Measurements from ENCODE around the gene AAK1.

- no peak for TF ChIP-seq EZH2 (IDR thresholded peaks at IDR 0.05; ENCODE audit: low read length, missing control alignments)
- TF ChIP-seq CTCF (conservative IDR thresholded peaks at IDR 0.05 in 1 of 2, IDR thresholded peaks at IDR 0.05 in 1 of 2; ENCODE audit: low read depth in 1 of 2, low read length in 2 of 2) = no peak
These were observed 15.8 kb upstream of the AAK1 start for GRCh38 chr2:69659349-69659748.

Measured in fibroblast of lung (primary cell).